SK-N-SH (cell line): ENCODE measurements around the gene TRIM40. TPM values are rescaled to one million over a fixed set of nuclear protein-coding genes. Genes with fewer than 3 reads are reported as not detected.

Experiments used
- CTCF ChIA-PET: fragments of 300-600, 350-600 bp; formaldehyde crosslinking; extraction: SDS; loops from one replicate; lab custom pipeline; 2021; lab: Yijun Ruan, JAX
- POLR2A ChIA-PET: fragments of 350-600 bp; sonication (Branson Sonifier 250); formaldehyde crosslinking; extraction: SDS; loops from one replicate; lab custom pipeline; 2020; ENCODE audit warnings: antibody characterized with exemption, inconsistent platforms; lab: Yijun Ruan, JAX
- DNase-seq: peaks from one replicate; pipeline ENCODE4 v3.0.0; 2012
- H2AFZ ChIP-seq: fragments of 200-600 bp; sonication (generic); 2 replicates; pipeline ENCODE4 v1.8.1; 2016; ENCODE audit warnings: antibody characterized with exemption, mild to moderate bottlenecking, low read depth
- H3F3A ChIP-seq: fragments of 200-600 bp; sonication (generic); replicated peaks from 2 replicates; pipeline ENCODE3; 2016; ENCODE audit warnings: antibody characterized with exemption, mild to moderate bottlenecking; ENCODE audit not compliant: insufficient read depth
- H3K27ac ChIP-seq, 2 experiments: fragments of 200-500 bp in 1 of 2; fragments of 200-600 bp in 1 of 2; sonication (Bioruptor generic) in 1 of 2; sonication (generic), shearing (Covaris generic) in 1 of 2; 2 replicates each; pipeline versions ENCODE4 v1.5.1 to v1.6.1; 2014 to 2016; ENCODE audit warnings: low read depth in 2 of 2, inconsistent platforms in 1 of 2, low read length in 1 of 2, mild to moderate bottlenecking in 1 of 2, mixed read lengths in 1 of 2
- H3K27me3 ChIP-seq: fragments of 200-600 bp; sonication (generic), shearing (Covaris generic); 2 replicates; pipeline ENCODE4 v1.6.1; 2016; ENCODE audit warnings: mixed run types; ENCODE audit not compliant: insufficient read depth
- H3K36me3 ChIP-seq, 2 experiments: fragments of 200-500 bp in 1 of 2; fragments of 200-600 bp in 1 of 2; sonication (Bioruptor generic) in 1 of 2; sonication (generic) in 1 of 2; replicated peaks in 1 of 2; 2 replicates each; pipeline versions ENCODE3 to v1.5.1; 2014 to 2016; ENCODE audit warnings: low read length in 1 of 2, mild to moderate bottlenecking in 1 of 2; ENCODE audit not compliant: insufficient read depth in 2 of 2, control insufficient read depth in 1 of 2
- H3K4me1 ChIP-seq, 2 experiments: fragments of 200-500 bp in 1 of 2; fragments of 200-600 bp in 1 of 2; sonication (Bioruptor generic) in 1 of 2; sonication (generic), shearing (Covaris generic) in 1 of 2; 2 replicates each; pipeline versions ENCODE4 v1.5.1 to v1.6.1; 2014 to 2016; ENCODE audit warnings: low read depth in 1 of 2, low read length in 1 of 2, mixed run types in 1 of 2; ENCODE audit not compliant: insufficient read depth in 2 of 2, control insufficient read depth in 1 of 2
- H3K4me2 ChIP-seq: fragments of 200-600 bp; sonication (generic), shearing (Covaris generic); 2 replicates; pipeline ENCODE4 v1.6.1; 2017; ENCODE audit warnings: mixed run types
- H3K4me3 ChIP-seq, 2 experiments: fragments of 200-500 bp in 1 of 2; fragments of 200-600 bp in 1 of 2; sonication (Bioruptor generic) in 1 of 2; sonication (generic), shearing (Covaris generic) in 1 of 2; 2 replicates each; pipeline versions ENCODE4 v1.5.1 to v1.8.1; 2014 to 2016; ENCODE audit warnings: low read depth in 2 of 2, inconsistent platforms in 1 of 2, low read length in 1 of 2, mild to moderate bottlenecking in 1 of 2, mixed read lengths in 1 of 2, moderate library complexity in 1 of 2
- H3K79me2 ChIP-seq: fragments of 200-600 bp; sonication (generic); 2 replicates; pipeline ENCODE4 v1.8.1; 2017; ENCODE audit warnings: mild to moderate bottlenecking; ENCODE audit not compliant: insufficient read depth
- H3K9ac ChIP-seq: fragments of 200-600 bp; sonication (generic); 2 replicates; pipeline ENCODE4 v1.6.1; 2017; ENCODE audit warnings: mixed run types
- H3K9me2 ChIP-seq: fragments of 200-600 bp; sonication (generic); 2 replicates; pipeline ENCODE4 v1.6.1; 2017; ENCODE audit warnings: mixed run types
- H3K9me3 ChIP-seq: fragments of 200-600 bp; sonication (generic); 2 replicates; pipeline ENCODE4 v1.6.1; 2017; ENCODE audit warnings: mixed run types, mild to moderate bottlenecking, moderate library complexity
- H4K20me1 ChIP-seq: fragments of 200-600 bp; sonication (generic); 2 replicates; pipeline ENCODE4 v1.6.1; 2017; ENCODE audit warnings: mild to moderate bottlenecking, mixed run types; ENCODE audit not compliant: insufficient read depth
- FOSL2 ChIP-seq: IDR thresholded peaks from 2 replicates; pipeline ENCODE4 v1.4.0; 2012; ENCODE audit warnings: low read depth, mild to moderate bottlenecking, moderate library complexity, borderline replicate concordance
- FOXJ3 ChIP-seq: sonication (generic); formaldehyde crosslinking; IDR thresholded peaks from 2 replicates; pipeline ENCODE4 v1.5.1; 2020; ENCODE audit warnings: mild to moderate bottlenecking, missing genetic modification reagents
- GATA2 ChIP-seq: sonication (generic); formaldehyde crosslinking; IDR thresholded peaks from 2 replicates; pipeline ENCODE4 v1.5.0; 2020; ENCODE audit warnings: mild to moderate bottlenecking, missing genetic modification reagents
- MAX ChIP-seq: IDR thresholded peaks from 2 replicates; pipeline ENCODE4 v1.4.0; 2012; ENCODE audit warnings: low read depth
- MEF2A ChIP-seq: IDR thresholded peaks from 2 replicates; pipeline ENCODE4 v1.4.0; 2012; ENCODE audit warnings: low read depth, borderline replicate concordance
- RAD21 ChIP-seq: IDR thresholded peaks from 2 replicates; pipeline ENCODE4 v1.6.1; 2012; ENCODE audit warnings: mild to moderate bottlenecking, low read length
- RFX5 ChIP-seq: IDR thresholded peaks from 2 replicates; pipeline ENCODE4 v1.6.1; 2012; ENCODE audit warnings: mild to moderate bottlenecking, improper control_type of control experiment, low read length
- RXRA ChIP-seq: IDR thresholded peaks from 2 replicates; pipeline ENCODE4 v1.4.0; 2012; ENCODE audit warnings: low read depth, mild to moderate bottlenecking, borderline replicate concordance
- SMC3 ChIP-seq: IDR thresholded peaks from 2 replicates; pipeline ENCODE4 v1.6.1; 2012; ENCODE audit warnings: low read depth, low read length, improper control_type of control experiment
- TAF1 ChIP-seq: IDR thresholded peaks from 2 replicates; pipeline ENCODE4 v1.6.1; 2012; ENCODE audit warnings: low read depth, mild to moderate bottlenecking, low read length, moderate library complexity, borderline replicate concordance
- WGBS: methylation state at CpG from one replicate; pipeline ENCODE4 v1.1.6; 2017; ENCODE audit warnings: low lambda C conversion rate; 5-methylcytosine and 5-hydroxymethylcytosine counted together
- polyA plus RNA-seq, 3 experiments: library from polyadenylated mRNA; depleted of rRNA; stranded (reverse); fragments of >200 nt; gene quantifications; 2 replicates each; pipeline ENCODE4 v1.2.3, GENCODE V29; 2012
- TF ChIP-seq, protein P1 (sequence below): fragments of 150-350 bp; IDR thresholded peaks from 2 replicates; pipeline ENCODE4 v1.6.1; 2016; ENCODE audit warnings: mild to moderate bottlenecking, low read depth, low read length
- TF ChIP-seq, protein P2 (sequence below): fragments of 150-350 bp; IDR thresholded peaks from 2 replicates; pipeline ENCODE4 v1.6.1; 2017; ENCODE audit warnings: antibody characterized with exemption, low read length, low read depth, borderline replicate concordance

TRIM40 gene
- polyA plus RNA-seq, 1 of the 3 experiments (the other 2 are of a cell fraction): not detected

- TF ChIP-seq FOSL2: no peak
These were observed 22.1 kb downstream of the TRIM40 start (continued) for GRCh38 chr6:30157999-30158398.

DNA sequence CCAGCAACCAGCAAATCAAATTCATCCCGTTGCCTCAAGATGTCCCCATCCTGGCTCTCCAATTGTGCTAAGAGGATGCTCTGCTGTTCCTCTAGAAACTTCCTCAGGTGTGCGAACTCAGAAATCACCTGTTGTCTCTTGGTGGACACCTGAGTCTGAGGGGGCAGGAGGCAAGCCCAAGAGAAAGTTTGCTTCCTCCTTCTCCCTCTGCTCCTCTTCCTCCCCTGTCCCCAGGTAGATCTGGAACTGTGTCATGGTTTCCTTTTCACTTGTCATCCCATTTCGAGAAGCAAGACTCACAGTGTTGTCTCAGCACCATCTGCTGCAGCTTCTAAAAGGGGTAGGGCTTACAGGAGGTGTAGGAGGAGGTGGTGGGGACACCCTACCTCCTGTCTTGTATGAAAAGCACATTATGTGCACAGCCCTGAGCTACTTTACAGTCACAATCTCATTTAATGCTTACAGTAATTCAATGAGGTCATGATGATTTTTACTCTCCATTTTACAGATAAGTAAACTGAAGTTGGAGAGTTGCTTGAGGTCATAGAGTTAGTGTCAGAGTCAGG, 22.6 kb downstream of the TRIM40 start:
- TF ChIP-seq RFX5 (no peak), SMC3 (no peak), MEF2A (no peak), RXRA (no peak), RAD21 (no peak), MAX (no peak), FOXJ3 (CRISPR knock-in tag) (no peak), GATA2 (CRISPR knock-in tag) (no peak), TAF1 (no peak)
- TF ChIP-seq, protein P1, sequence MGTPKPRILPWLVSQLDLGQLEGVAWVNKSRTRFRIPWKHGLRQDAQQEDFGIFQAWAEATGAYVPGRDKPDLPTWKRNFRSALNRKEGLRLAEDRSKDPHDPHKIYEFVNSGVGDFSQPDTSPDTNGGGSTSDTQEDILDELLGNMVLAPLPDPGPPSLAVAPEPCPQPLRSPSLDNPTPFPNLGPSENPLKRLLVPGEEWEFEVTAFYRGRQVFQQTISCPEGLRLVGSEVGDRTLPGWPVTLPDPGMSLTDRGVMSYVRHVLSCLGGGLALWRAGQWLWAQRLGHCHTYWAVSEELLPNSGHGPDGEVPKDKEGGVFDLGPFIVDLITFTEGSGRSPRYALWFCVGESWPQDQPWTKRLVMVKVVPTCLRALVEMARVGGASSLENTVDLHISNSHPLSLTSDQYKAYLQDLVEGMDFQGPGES: no peak
- TF ChIP-seq, protein P2, sequence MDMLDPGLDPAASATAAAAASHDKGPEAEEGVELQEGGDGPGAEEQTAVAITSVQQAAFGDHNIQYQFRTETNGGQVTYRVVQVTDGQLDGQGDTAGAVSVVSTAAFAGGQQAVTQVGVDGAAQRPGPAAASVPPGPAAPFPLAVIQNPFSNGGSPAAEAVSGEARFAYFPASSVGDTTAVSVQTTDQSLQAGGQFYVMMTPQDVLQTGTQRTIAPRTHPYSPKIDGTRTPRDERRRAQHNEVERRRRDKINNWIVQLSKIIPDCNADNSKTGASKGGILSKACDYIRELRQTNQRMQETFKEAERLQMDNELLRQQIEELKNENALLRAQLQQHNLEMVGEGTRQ: no peak
- Histone ChIP-seq H3F3A (no peaks in the 10 kb centered on the region), H3K79me2 (no peaks in the 10 kb centered on the region), H3K4me2 (no peak overlapping the region), H3K9ac (no peak overlapping the region), H3K4me1 (no peaks in the 10 kb centered on the region; a peak in 1 of 4 replicates), H3K9me3 (no peaks in the 10 kb centered on the region), H3K27me3 (peaks cover 43% of the 10 kb centered on the region; the same call in 1 of the 2 replicates), H3K36me3 (no peaks in the 10 kb centered on the region), H2AFZ (no peak overlapping the region), H3K4me3 (no peak overlapping the region), H3K27ac (no peak overlapping the region), H3K9me2 (no peaks in the 10 kb centered on the region), H4K20me1 (no peaks in the 10 kb centered on the region)
- POLR2A ChIA-PET: no interaction called here
- DNase-seq: no peak
- CTCF ChIA-PET: interaction anchor here (0.7 to 1.4 kb wide), 2 partner anchors 28 to 144 kb away, joined by 3 to 5 read pairs; no protein-coding TSS in a partner anchor
- WGBS: 8% methylated on average over 3 of the region's 3 CpGs
